ENCODE measurements around the gene CALML6.

The CALML6 gene

GRCh38 chr1:1914971-1915692 is at the start of gene CALML6:
CALML6 (plus strand) TSS chr1:1915260; CDS start chr1:1915281, 21 bp downstream.
- Histone ChIP-seq H3K27ac (ENCODE audit: low read length) (no peak within 1 kb of the TSS), H3K4me3 (ENCODE audit: low read length) (no peak within 1 kb of the TSS)

GRCh38 chr1:1867164-1867563 is 47.9 kb upstream of the CALML6 start:
- no peak overlapping the region for H3K27ac ChIP-seq (ENCODE audit: low read length)
- DNase-seq (ENCODE audit: low read depth, low spot score), result no peak
- WGBS (ENCODE audit: insufficient coverage, insufficient read length), result no CpG with 5 or more reads among the region's 3 CpGs
- H3K9me3 ChIP-seq (ENCODE audit: control insufficient read depth, insufficient read depth, low read length), result no peaks in the 10 kb centered on the region
- no peak overlapping the region for H3K4me3 ChIP-seq (ENCODE audit: low read length)
- no peaks in the 10 kb centered on the region for H3K4me1 ChIP-seq (ENCODE audit: control insufficient read depth, insufficient read depth, low read length)
- no peaks in the 10 kb centered on the region for H3K36me3 ChIP-seq (ENCODE audit: control insufficient read depth, insufficient read depth, low read length)
- no peaks in the 10 kb centered on the region for H3K27me3 ChIP-seq (ENCODE audit: control insufficient read depth, insufficient read depth, low read length)

More at GRCh38 chr1:1914971-1915692, at the start of gene CALML6:
- no CpG with 5 or more reads among the region's 15 CpGs for WGBS (ENCODE audit: insufficient coverage, insufficient read length)
- no peaks in the 10 kb centered on the region for H3K27me3 ChIP-seq (ENCODE audit: control insufficient read depth, insufficient read depth, low read length)
- no peaks in the 10 kb centered on the region for H3K9me3 ChIP-seq (ENCODE audit: control insufficient read depth, insufficient read depth, low read length)
- H3K36me3 ChIP-seq (ENCODE audit: control insufficient read depth, insufficient read depth, low read length), result no peaks in the 10 kb centered on the region; the same call in 1 of the 2 replicates
- peaks cover 7% of the 10 kb centered on the region for H3K4me1 ChIP-seq (ENCODE audit: control insufficient read depth, insufficient read depth, low read length)
- DNase-seq (ENCODE audit: low read depth, low spot score), result no peak

GRCh38 chr1:1869469-1869868 is 45.6 kb upstream of the CALML6 start:
- peaks cover 2% of the 10 kb centered on the region; the same call in 1 of the 2 replicates for H3K4me1 ChIP-seq (ENCODE audit: control insufficient read depth, insufficient read depth, low read length)

GRCh38 chr1:1872329-1872994 is 42.6 kb upstream of the CALML6 start:
- Histone ChIP-seq H3K27ac (ENCODE audit: low read length) (no peak overlapping the region), H3K4me1 (ENCODE audit: control insufficient read depth, insufficient read depth, low read length) (peaks cover 2% of the 10 kb centered on the region; the same call in 1 of the 2 replicates), H3K27me3 (ENCODE audit: control insufficient read depth, insufficient read depth, low read length) (no peaks in the 10 kb centered on the region), H3K9me3 (ENCODE audit: control insufficient read depth, insufficient read depth, low read length) (no peaks in the 10 kb centered on the region), H3K36me3 (ENCODE audit: control insufficient read depth, insufficient read depth, low read length) (peaks cover 3% of the 10 kb centered on the region; the same call in 1 of the 2 replicates), H3K4me3 (ENCODE audit: low read length) (no peak overlapping the region)
- no CpG with 5 or more reads among the region's 11 CpGs for WGBS (ENCODE audit: insufficient coverage, insufficient read length)
- no peak for DNase-seq (ENCODE audit: low read depth, low spot score)

More at GRCh38 chr1:1869469-1869868, 45.6 kb upstream of the CALML6 start:
- no peaks in the 10 kb centered on the region for H3K9me3 ChIP-seq (ENCODE audit: control insufficient read depth, insufficient read depth, low read length)
- DNase-seq (ENCODE audit: low read depth, low spot score), result no peak
- H3K36me3 ChIP-seq (ENCODE audit: control insufficient read depth, insufficient read depth, low read length), result no peaks in the 10 kb centered on the region
- H3K4me3 ChIP-seq (ENCODE audit: low read length), result no peak overlapping the region
- WGBS (ENCODE audit: insufficient coverage, insufficient read length), result no CpG with 5 or more reads among the region's 4 CpGs
- no peak overlapping the region for H3K27ac ChIP-seq (ENCODE audit: low read length)
- no peaks in the 10 kb centered on the region for H3K27me3 ChIP-seq (ENCODE audit: control insufficient read depth, insufficient read depth, low read length)

- no CpG with 5 or more reads among the region's 2 CpGs for WGBS (ENCODE audit: insufficient coverage, insufficient read length)
- Histone ChIP-seq H3K9me3 (ENCODE audit: control insufficient read depth, insufficient read depth, low read length) (no peaks in the 10 kb centered on the region), H3K4me1 (ENCODE audit: control insufficient read depth, insufficient read depth, low read length) (peaks cover 2% of the 10 kb centered on the region; the same call in 1 of the 2 replicates), H3K27me3 (ENCODE audit: control insufficient read depth, insufficient read depth, low read length) (no peaks in the 10 kb centered on the region), H3K27ac (ENCODE audit: low read length) (no peak overlapping the region), H3K4me3 (ENCODE audit: low read length) (no peak overlapping the region), H3K36me3 (ENCODE audit: control insufficient read depth, insufficient read depth, low read length) (peaks cover 5% of the 10 kb centered on the region; the same call in 1 of the 2 replicates)
- no peak for DNase-seq (ENCODE audit: low read depth, low spot score)
Observed at GRCh38 chr1:1873186-1873585, 41.9 kb upstream of the CALML6 start.

GRCh38 chr1:1874901-1875300 is 40.2 kb upstream of the CALML6 start:
- Histone ChIP-seq H3K36me3 (ENCODE audit: control insufficient read depth, insufficient read depth, low read length) (peaks cover 5% of the 10 kb centered on the region; the same call in 1 of the 2 replicates), H3K27ac (ENCODE audit: low read length) (no peak overlapping the region), H3K4me3 (ENCODE audit: low read length) (no peak overlapping the region), H3K9me3 (ENCODE audit: control insufficient read depth, insufficient read depth, low read length) (no peaks in the 10 kb centered on the region), H3K4me1 (ENCODE audit: control insufficient read depth, insufficient read depth, low read length) (peaks cover 2% of the 10 kb centered on the region; the same call in 1 of the 2 replicates), H3K27me3 (ENCODE audit: control insufficient read depth, insufficient read depth, low read length) (no peaks in the 10 kb centered on the region)
- no peak for DNase-seq (ENCODE audit: low read depth, low spot score)
- WGBS (ENCODE audit: insufficient coverage, insufficient read length), result no CpG with 5 or more reads among the region's 7 CpGs

GRCh38 chr1:1875932-1876331 is 39.1 kb upstream of the CALML6 start:
- no peak overlapping the region for H3K4me3 ChIP-seq (ENCODE audit: low read length)
- H3K4me1 ChIP-seq (ENCODE audit: control insufficient read depth, insufficient read depth, low read length), result peaks cover 3% of the 10 kb centered on the region
- no CpG with 5 or more reads among the region's 1 CpG for WGBS (ENCODE audit: insufficient coverage, insufficient read length)
- H3K27me3 ChIP-seq (ENCODE audit: control insufficient read depth, insufficient read depth, low read length), result no peaks in the 10 kb centered on the region
- no peak overlapping the region for H3K27ac ChIP-seq (ENCODE audit: low read length)
- H3K9me3 ChIP-seq (ENCODE audit: control insufficient read depth, insufficient read depth, low read length), result no peaks in the 10 kb centered on the region
- DNase-seq (ENCODE audit: low read depth, low spot score), result no peak
- H3K36me3 ChIP-seq (ENCODE audit: control insufficient read depth, insufficient read depth, low read length), result peaks cover 5% of the 10 kb centered on the region; the same call in 1 of the 2 replicates

- peaks cover 5% of the 10 kb centered on the region; the same call in 1 of the 2 replicates for H3K36me3 ChIP-seq (ENCODE audit: control insufficient read depth, insufficient read depth, low read length)
Observed at GRCh38 chr1:1876335-1876930, 38.6 kb upstream of the CALML6 start.

GRCh38 chr1:1877865-1878436 is 37.1 kb upstream of the CALML6 start:
- Histone ChIP-seq H3K36me3 (ENCODE audit: control insufficient read depth, insufficient read depth, low read length) (peaks cover 5% of the 10 kb centered on the region; the same call in 1 of the 2 replicates), H3K4me1 (ENCODE audit: control insufficient read depth, insufficient read depth, low read length) (peaks cover 5% of the 10 kb centered on the region), H3K4me3 (ENCODE audit: low read length) (no peak overlapping the region), H3K9me3 (ENCODE audit: control insufficient read depth, insufficient read depth, low read length) (no peaks in the 10 kb centered on the region), H3K27ac (ENCODE audit: low read length) (no peak overlapping the region), H3K27me3 (ENCODE audit: control insufficient read depth, insufficient read depth, low read length) (no peaks in the 10 kb centered on the region)
- DNase-seq (ENCODE audit: low read depth, low spot score), result no peak
- WGBS (ENCODE audit: insufficient coverage, insufficient read length), result no CpG with 5 or more reads among the region's 5 CpGs

More at GRCh38 chr1:1876335-1876930, 38.6 kb upstream of the CALML6 start:
- Histone ChIP-seq H3K4me1 (ENCODE audit: control insufficient read depth, insufficient read depth, low read length) (peaks cover 3% of the 10 kb centered on the region), H3K4me3 (ENCODE audit: low read length) (no peak overlapping the region), H3K9me3 (ENCODE audit: control insufficient read depth, insufficient read depth, low read length) (no peaks in the 10 kb centered on the region), H3K27ac (ENCODE audit: low read length) (no peak overlapping the region), H3K27me3 (ENCODE audit: control insufficient read depth, insufficient read depth, low read length) (no peaks in the 10 kb centered on the region)
- WGBS (ENCODE audit: insufficient coverage, insufficient read length), result no CpG with 5 or more reads among the region's 11 CpGs
- DNase-seq (ENCODE audit: low read depth, low spot score), result no peak

GRCh38 chr1:1879942-1880341 is 35.1 kb upstream of the CALML6 start:
- H3K36me3 ChIP-seq (ENCODE audit: control insufficient read depth, insufficient read depth, low read length), result peaks cover 5% of the 10 kb centered on the region; the same call in 1 of the 2 replicates
- no peaks in the 10 kb centered on the region for H3K9me3 ChIP-seq (ENCODE audit: control insufficient read depth, insufficient read depth, low read length)
- no peak for DNase-seq (ENCODE audit: low read depth, low spot score)
- H3K4me1 ChIP-seq (ENCODE audit: control insufficient read depth, insufficient read depth, low read length), result peaks cover 5% of the 10 kb centered on the region
- no peak overlapping the region for H3K27ac ChIP-seq (ENCODE audit: low read length)
- no CpG with 5 or more reads among the region's 5 CpGs for WGBS (ENCODE audit: insufficient coverage, insufficient read length)
- no peaks in the 10 kb centered on the region for H3K27me3 ChIP-seq (ENCODE audit: control insufficient read depth, insufficient read depth, low read length)
- no peak overlapping the region for H3K4me3 ChIP-seq (ENCODE audit: low read length)

All from iPS DF 6.9 (cell line).